ENCODE results near the gene SCAP.
"Not testable (repeated sequence)": the region's sequence is repeated elsewhere in the genome, so short reads cannot be mapped to it uniquely, and the experiment has no call there.

Gene SCAP

GRCh38 chr3:47394140-47394870 is 81.4 kb downstream of the SCAP start:
- DNase-seq (ENCODE audit: low read depth) = peak; percentile 58

DNA sequence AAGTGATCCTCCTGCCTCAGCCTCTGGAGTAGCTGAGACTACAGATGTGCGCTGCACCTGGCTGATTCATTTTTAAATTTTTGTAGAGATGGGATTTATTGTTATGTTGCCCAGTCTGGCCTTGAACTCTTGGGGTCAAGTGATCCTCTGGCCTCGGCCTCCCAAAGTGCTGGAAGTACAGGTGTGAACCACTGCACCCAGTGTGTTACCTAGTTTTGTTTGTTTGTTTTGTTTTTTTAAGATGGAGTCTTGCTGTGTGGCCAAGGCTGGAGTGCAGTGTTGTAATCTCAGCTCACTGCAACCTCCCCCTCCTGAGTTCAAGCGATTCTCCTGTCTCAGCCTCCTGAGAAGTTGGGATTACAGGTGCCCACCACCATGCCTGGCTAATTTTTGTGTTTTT is 82.8 kb downstream of the SCAP start:
- DNase-seq (ENCODE audit: low read depth) = no peak

DNA sequence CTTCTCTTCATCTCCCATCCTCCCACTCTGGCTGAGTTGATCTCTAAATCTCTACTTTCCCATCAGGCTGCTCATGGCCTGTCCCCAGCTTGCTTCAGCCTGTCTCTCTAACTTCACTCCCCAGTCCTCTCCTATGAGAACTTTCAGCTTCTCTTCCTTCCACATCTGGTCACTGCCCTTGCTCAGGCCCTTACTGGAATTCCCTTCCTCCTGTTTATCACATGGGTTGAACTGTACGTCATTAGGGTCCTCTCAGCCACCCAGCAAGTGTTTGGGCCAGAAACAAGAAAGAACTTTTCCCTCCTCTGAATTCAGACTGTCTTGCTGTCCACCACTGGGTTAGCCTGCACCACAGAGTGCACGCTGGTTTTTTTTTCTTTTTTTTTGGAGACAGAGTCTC is 89.9 kb downstream of the SCAP start:
- DNase-seq (ENCODE audit: low read depth) = no peak

DNA sequence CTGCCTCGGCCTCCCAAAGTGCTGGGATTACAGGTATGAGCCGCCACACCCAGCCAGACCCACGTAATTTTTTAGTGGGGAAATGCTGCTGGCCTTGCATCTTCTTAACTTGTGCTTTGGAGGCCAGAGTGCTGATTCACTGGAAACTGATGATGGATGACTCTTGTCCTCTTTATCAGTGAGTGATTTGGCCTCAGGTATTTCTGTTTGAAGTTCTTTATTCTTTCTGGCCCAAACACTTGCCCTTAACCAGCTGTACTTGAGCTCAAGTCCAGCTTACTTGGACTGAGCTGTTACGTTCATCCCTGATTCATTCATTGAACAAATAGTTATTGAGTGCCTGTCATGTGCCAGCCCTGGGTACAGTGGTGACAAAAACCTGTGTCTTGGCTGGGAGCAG is 90.7 kb downstream of the SCAP start:
- no peak for DNase-seq (ENCODE audit: low read depth)

- DNase-seq (ENCODE audit: low read depth) = no peak
Observed at GRCh38 chr3:47384425-47384824, 91.3 kb downstream of the SCAP start.

DNA sequence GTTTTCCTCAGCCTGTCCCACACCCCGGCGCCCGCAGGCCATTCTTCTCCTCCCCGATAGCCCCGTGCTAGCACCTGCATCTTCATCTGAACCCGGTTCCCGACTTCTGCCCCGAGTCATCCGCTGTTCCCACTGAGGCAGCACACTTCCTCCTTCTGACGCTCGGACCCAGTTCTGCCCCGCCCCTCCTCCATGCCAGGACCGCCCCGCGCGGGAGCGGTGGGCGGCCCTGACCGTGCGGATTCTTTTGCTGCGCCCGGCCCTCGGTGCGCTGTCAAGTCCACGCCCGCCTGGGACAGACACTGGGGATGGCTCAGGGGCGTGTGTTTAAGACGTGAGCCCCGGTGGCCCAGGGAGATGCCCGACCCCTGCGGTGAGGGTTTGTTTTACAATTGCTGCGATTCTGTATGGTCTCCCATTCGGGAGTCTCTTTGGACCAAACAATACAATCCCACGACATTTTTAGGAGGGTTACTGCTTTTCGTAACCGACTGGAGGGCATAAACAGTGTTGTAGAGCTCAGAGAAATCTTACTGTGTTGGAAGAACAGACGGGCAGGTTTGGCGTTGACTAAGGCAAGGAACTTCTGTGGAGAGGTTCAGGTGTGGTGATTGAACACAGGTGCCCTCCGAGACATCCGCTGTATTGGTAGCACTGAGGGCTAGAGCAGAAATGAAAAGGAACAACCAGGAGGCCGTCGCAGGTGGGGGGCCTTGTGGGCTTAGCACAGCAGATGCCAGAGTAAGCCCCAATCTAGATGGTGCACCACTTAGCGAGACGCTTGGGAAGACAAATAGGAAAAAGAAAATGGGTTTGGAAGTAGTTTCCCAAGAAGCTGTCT is 94.2 kb downstream of the SCAP start:
- DNase-seq (ENCODE audit: low read depth) = peak; percentile 89

DNA sequence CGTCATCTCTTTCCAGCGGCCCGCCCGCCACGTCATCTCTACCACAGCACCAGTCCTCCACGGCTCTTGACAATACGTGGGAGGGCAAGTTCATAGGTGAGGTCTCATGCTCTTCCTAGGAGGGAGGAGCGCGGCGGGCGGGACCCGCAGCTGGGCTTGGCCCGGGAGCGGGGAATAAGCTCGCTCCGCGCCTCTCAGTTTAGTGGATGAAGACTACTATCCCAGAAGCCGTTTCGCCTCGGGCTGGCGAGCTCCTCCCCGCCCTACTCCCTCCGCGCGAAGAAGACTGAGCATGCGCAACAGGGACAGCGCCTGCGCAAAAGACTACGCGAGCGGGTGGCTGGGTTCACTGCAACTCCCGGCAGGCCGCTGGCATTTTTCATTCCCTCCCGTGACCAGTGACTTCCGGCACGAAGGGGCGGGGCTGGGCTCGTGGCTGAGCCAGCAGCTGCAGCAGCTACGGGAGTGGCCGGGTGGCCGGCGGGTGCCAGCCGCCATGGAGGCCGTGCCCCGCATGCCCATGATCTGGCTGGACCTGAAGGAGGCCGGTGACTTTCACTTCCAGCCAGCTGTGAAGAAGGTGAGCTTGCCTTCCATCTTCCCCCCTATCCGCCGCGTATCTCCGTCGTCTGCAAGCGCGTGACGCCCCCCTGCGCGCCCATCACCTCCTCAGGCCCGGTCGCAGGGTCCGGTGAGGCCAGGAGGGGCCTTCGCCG is 95.0 kb downstream of the SCAP start, which contains the start of gene PTPN23:
Gene PTPN23 (plus strand): TSS at position 421 of the 716 bp plus-strand sequence. CDS start 76 bp downstream, at position 497.
- peak; percentile 99 for DNase-seq (ENCODE audit: low read depth)

- no peak for DNase-seq (ENCODE audit: low read depth)
Observed at GRCh38 chr3:47380026-47380600, 95.6 kb downstream of the SCAP start.

GRCh38 chr3:47379411-47379899 is 96.3 kb downstream of the SCAP start:
- no peak for DNase-seq (ENCODE audit: low read depth)

- no peak for DNase-seq (ENCODE audit: low read depth)
Observed at GRCh38 chr3:47378869-47379268, 96.9 kb downstream of the SCAP start.

DNA sequence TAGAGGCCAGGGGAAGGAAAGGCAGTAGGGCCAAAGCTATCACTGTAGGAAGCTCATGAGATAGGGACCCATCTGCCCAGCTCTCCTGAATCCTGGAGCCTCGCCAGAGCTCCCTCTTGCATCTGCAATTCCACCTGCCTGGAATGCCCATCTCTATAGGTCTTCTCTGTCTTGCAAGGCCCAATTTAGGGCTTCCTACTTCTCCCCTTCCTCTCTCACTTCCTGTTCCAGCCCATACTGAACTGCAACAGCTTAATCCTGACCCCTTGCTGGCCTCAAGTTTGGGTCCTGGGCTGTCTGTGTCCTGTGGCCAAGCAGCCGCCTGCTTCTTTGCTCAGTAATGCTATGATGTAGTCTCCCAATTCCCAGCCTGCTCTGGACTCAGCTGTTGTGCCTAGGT is 98.6 kb downstream of the SCAP start:
- no peak for DNase-seq (ENCODE audit: low read depth)

GRCh38 chr3:47376393-47376792 is 99.3 kb downstream of the SCAP start:
- DNase-seq (ENCODE audit: low read depth) = no peak

DNA sequence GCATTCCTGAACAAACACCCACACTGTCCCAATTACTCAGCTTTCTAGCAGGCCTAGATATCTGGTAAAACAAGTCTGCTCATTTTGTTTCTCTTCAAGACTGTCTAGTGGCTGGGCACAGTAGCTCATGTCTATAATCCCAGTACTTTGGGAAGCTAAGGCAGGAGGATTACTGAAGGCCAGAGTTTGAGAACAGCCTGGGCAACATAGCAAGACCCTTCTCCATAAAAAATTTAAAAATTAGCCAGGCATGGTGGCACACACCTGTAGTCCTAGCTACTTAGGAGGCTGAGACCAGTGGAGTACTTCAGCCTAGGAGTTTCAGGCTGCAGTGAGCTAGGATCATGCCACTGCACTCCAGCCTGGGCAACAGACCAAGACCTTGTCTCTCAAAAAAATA is 101.2 kb downstream of the SCAP start:
- no peak for DNase-seq (ENCODE audit: low read depth)

GRCh38 chr3:47370887-47371697 is 104.6 kb downstream of the SCAP start:
- no peak for DNase-seq (ENCODE audit: low read depth)

DNA sequence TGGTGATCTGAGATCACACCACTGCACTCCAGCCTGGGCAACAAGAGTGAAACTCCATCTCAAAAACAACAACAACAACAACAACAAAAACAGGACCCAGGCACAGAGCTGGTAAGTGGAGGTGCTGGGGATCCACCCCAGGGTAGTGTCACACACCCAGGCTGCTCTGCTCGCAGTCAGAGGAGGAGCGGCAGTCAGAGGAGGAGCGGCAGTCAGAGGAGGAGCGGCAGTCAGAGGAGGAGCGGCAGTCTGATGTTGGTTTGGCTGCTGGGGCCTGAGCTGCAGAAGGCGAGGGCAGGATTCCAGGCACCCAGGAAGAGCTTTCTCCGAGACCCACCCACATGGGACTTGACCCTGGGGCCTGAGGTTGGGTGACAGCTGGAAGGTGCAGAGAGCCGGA is 105.7 kb downstream of the SCAP start:
- not testable (repeated sequence) for DNase-seq (ENCODE audit: low read depth)

- no peak for DNase-seq (ENCODE audit: low read depth)
Observed at GRCh38 chr3:47367631-47368030, 108.1 kb downstream of the SCAP start.

- no peak for DNase-seq (ENCODE audit: low read depth)
Observed at GRCh38 chr3:47366833-47367232, 108.9 kb downstream of the SCAP start.

- DNase-seq (ENCODE audit: low read depth) = peak; percentile 35
Observed at GRCh38 chr3:47365213-47366153, 110.3 kb downstream of the SCAP start.
